Endothelial cell of hepatic sinusoid (primary cell): ENCODE data around the gene FN3K.

ENCODE experiments used
- in situ Hi-C: cut with HindIII; loops from 2 replicates; pipeline ENCODE4 v1.10.0; 2017; ENCODE audit warnings: low sequenced_read_pairs

FN3K gene

DNA sequence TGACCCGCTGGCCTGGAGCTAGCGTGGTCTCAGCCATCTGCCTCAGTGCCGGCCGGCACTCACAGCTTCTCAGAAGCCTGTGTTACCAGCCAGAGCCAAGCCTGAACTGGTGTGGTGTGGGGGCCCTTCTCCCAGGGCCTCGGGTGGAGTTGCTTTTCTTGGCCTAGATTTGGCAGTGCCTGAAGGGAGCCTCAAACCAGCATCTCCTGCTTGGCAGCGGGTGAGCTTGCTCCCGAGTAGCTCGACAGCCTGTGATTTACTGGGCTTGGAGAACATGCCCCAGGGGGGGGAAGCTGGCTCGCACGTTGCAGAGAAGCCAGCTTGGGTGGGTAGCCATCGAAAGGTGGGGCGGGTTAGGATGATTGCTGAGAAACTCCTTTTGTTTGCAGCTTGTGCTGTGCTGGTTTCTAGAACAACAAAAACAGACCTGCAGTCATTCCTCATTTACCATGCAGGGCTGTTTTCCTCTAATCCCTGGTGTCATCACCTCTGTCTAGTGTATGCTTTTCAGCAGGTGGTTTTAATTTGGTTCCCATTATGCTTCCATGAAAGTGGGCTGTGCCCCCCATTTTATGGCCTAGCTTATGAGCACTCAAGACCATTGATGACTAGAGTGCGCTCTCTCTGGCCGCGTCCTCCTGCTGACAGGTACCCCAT is 58.7 kb downstream of the FN3K start:
- in situ Hi-C loops = no loop called here

DNA sequence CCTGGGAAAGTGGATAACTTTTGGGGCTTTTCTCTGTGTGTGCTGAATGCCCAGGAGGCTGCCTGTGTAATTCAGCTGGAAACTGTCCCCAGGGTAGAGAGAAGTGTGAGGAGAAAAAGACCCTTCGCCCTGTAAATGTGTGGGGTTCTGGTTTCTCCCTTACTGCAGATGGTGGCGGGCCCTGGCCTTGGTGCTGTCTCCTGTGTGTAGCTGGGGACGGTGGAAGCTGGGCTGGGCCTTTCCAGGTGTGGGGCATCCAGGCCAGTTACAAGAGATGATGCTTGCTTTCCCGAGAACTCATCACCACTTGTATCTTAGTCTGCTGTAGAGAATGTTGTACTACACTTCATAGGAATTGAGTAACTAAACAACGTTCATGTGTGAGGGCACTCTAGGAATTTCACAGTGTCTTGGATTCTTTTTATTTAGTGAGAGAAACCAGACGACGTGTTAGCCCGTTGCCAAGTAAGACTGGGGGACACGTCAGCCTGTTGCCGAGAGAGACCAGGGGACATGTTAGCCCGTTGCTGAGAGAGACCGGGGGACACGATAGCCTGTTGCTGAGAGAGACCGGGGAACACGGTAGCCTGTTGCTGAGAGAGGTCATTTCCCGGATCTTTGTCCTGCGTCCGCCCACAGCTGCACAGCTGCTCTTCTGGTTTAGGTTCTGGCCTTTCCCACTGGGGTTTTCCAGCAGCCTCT is 59.5 kb downstream of the FN3K start:
- in situ Hi-C loops = no loop called here

DNA sequence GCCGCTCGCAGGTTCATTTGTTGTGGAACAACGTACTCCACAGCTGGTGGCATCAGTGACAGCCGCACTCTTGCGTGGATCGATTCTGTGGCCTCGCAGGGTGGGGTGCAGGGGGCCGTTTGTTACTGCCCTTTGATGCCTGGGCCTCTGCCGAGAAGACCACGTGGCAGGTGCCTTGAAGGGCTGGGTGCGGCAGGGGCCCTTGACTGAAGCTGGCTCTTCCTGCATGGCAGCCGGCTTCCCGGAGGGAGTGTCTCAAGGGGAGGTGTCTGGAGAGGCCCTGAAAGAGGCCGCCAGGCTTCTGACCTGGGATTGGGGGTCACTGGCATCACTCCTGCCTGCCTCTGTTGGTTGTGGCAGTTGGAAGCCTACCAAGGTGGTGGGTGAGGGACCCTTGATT is 60.2 kb downstream of the FN3K start:
- in situ Hi-C loops = no loop called here

DNA sequence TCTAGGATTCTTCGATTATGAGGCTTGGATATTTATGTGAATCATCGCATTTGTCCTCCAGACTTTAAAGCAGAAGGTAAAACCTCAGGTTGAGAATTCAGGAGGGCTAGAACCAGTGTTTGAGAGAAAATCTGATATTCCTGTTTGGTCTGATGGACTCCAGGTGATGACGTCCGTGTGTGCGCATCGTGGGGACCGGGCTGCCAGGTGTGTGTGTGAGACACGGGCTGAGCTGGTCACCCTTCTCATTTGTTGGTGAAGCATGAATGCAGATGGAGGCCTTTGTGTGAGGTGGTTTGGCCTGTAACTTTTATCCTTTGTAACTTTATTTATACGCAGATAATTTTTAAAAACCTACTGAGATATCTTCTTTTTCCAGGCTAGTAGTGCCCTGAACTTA is 61.6 kb downstream of the FN3K start:
- in situ Hi-C loops = no loop called here

DNA sequence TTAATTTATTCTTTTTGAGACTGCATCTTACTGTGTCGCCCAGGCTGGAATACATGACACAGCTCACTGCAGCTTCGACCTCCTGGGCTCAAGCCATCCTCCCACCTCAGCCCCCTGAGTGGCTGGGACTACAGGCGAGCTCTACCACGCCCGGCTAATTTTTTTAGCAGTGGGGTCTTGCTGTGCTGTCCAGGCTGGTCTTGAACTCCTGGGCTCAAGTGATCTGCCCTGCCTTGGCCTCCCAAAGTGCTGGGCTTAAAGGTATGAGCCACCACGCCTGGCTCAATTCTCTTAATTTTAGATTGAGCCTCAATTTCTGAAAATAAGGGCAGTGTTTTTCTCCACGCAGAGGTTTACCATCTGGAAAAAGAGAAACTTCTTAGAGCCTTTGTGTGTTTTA is 63.3 kb downstream of the FN3K start:
- in situ Hi-C loops = no loop called here

DNA sequence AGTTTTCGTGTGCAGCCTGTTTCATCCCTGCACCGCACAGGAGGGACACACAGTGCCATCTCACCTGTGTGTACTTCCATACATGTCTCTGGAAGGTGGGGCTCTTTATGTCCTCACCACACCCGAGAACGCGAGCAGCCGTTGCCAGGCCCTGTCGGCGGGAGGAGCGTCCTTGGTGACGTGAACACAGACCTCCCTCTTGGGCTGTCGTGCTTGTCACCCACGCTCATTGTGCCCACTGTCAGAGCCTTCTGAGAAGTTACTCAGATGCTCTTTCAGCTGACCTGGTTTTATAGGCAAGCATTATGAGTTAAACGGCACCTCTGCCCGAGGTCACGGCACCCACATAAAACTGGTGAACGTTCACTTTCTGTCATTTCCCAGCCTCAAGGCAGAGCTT is 64.2 kb downstream of the FN3K start:
- in situ Hi-C loops = no loop called here
